ENCODE data around the gene LRRC57.
"Not testable (repeated sequence)": the region's sequence is repeated elsewhere in the genome, so short reads cannot be mapped to it uniquely, and the experiment has no call there.

- TF ChIP-seq CTCF, POLR2A, EP300 (IDR thresholded peaks at IDR 0.05): not testable (repeated sequence)
These were observed 8.1 kb upstream of the LRRC57 start for GRCh38 chr15:42556550-42557207.

All from upper lobe of left lung (tissue), 4 donors.